Mesenchymal stem cell (in vitro differentiated cells and primary cell): Measurements from ENCODE around the gene ANKRD55.
A peak's percentile ranks its signal among the peaks of the same experiment; 100 is the strongest.

ENCODE experiments used
- DNase-seq: peaks from one replicate; pipeline ENCODE4 v3.0.0-alpha.2; 2013
- H2AFZ ChIP-seq: one replicate; pipeline ENCODE4 v1.6.1; 2013; ENCODE audit warnings: low read depth, mild to moderate bottlenecking, control low read depth, inconsistent platforms, low read length, moderate library complexity
- H2AK5ac ChIP-seq: 2 replicates; pipeline ENCODE4 v1.6.1; 2013; ENCODE audit warnings: low read length, moderate library complexity, mild to moderate bottlenecking, inconsistent platforms; ENCODE audit not compliant: severe bottlenecking
- H2BK120ac ChIP-seq: one replicate; pipeline ENCODE4 v1.6.1; 2013; ENCODE audit warnings: low read depth, mild to moderate bottlenecking, inconsistent platforms, low read length, moderate library complexity
- H2BK12ac ChIP-seq, 2 experiments: one replicate each; pipeline ENCODE4 v1.6.1; 2013; ENCODE audit warnings: inconsistent platforms in 2 of 2, low read length in 2 of 2, mild to moderate bottlenecking in 2 of 2, moderate library complexity in 2 of 2, control low read depth in 1 of 2
- H2BK15ac ChIP-seq: one replicate; pipeline ENCODE4 v1.6.1; 2013; ENCODE audit warnings: mild to moderate bottlenecking, low read depth, inconsistent platforms; ENCODE audit not compliant: poor library complexity, severe bottlenecking
- H2BK5ac ChIP-seq: 2 replicates; pipeline ENCODE4 v1.6.1; 2013; ENCODE audit warnings: low read depth, mild to moderate bottlenecking, low read length, control low read depth, inconsistent platforms; ENCODE audit not compliant: poor library complexity, severe bottlenecking
- H3K14ac ChIP-seq, 2 experiments: one replicate each; pipeline ENCODE4 v1.6.1; 2013; ENCODE audit warnings: inconsistent platforms in 2 of 2, low read length in 2 of 2, control low read depth in 1 of 2, mild to moderate bottlenecking in 1 of 2, moderate library complexity in 1 of 2
- H3K18ac ChIP-seq, 2 experiments: one replicate each; pipeline ENCODE4 v1.6.1; 2013; ENCODE audit warnings: inconsistent platforms in 2 of 2, low read length in 2 of 2, control low read depth in 1 of 2, low read depth in 1 of 2, mild to moderate bottlenecking in 1 of 2
- H3K23ac ChIP-seq, 2 experiments: one replicate each; pipeline ENCODE4 v1.6.1; 2013; ENCODE audit warnings: inconsistent platforms in 2 of 2, low read length in 2 of 2, mild to moderate bottlenecking in 2 of 2, moderate library complexity in 2 of 2, control low read depth in 1 of 2
- H3K27ac ChIP-seq: 2 replicates; pipeline ENCODE4 v1.5.1; 2013; ENCODE audit warnings: mild to moderate bottlenecking, moderate library complexity, low read length, control low read depth, inconsistent platforms; ENCODE audit not compliant: poor library complexity, severe bottlenecking
- H3K27me3 ChIP-seq, 2 experiments: 2 replicates each; pipeline versions ENCODE4 v1.6.1 to v1.7.0; 2013; ENCODE audit warnings: low read length in 2 of 2, mild to moderate bottlenecking in 2 of 2, moderate library complexity in 2 of 2, control low read depth in 1 of 2, inconsistent platforms in 1 of 2; ENCODE audit not compliant: control insufficient read depth in 1 of 2, insufficient read depth in 1 of 2
- H3K36me3 ChIP-seq, 2 experiments: 2 replicates each; pipeline versions ENCODE4 v1.6.1 to v1.7.0; 2013; ENCODE audit warnings: low read length in 2 of 2, control low read depth in 1 of 2, inconsistent platforms in 1 of 2, low read depth in 1 of 2, mild to moderate bottlenecking in 1 of 2; ENCODE audit not compliant: insufficient read depth in 2 of 2, control insufficient read depth in 1 of 2
- H3K4ac ChIP-seq, 2 experiments: one replicate each; pipeline ENCODE4 v1.6.1; 2013; ENCODE audit warnings: inconsistent platforms in 2 of 2, low read length in 2 of 2, mild to moderate bottlenecking in 2 of 2, moderate library complexity in 2 of 2, control low read depth in 1 of 2, low read depth in 1 of 2
- H3K4me1 ChIP-seq: 2 replicates; pipeline ENCODE4 v1.6.1; 2013; ENCODE audit warnings: low read depth, low read length, control low read depth; ENCODE audit not compliant: control insufficient read depth, insufficient read depth
- H3K4me2 ChIP-seq: 2 replicates; pipeline ENCODE4 v1.6.1; 2013; ENCODE audit warnings: low read length, mild to moderate bottlenecking, inconsistent platforms; ENCODE audit not compliant: poor library complexity, severe bottlenecking
- H3K4me3 ChIP-seq, 2 experiments: 2 replicates each; pipeline versions ENCODE4 v1.5.1 to v1.7.0; 2013; ENCODE audit warnings: low read length in 2 of 2, mild to moderate bottlenecking in 2 of 2, control low read depth in 1 of 2, low read depth in 1 of 2; ENCODE audit not compliant: insufficient read depth in 1 of 2
- H3K79me1 ChIP-seq: replicated peaks from 2 replicates; pipeline ENCODE4 v1.6.1; 2013; ENCODE audit warnings: mild to moderate bottlenecking, control low read depth, low read length, inconsistent platforms; ENCODE audit not compliant: poor library complexity, severe bottlenecking
- H3K9ac ChIP-seq: 2 replicates; pipeline ENCODE4 v1.7.0; 2013; ENCODE audit warnings: mild to moderate bottlenecking, low read length, moderate library complexity
- H3K9me3 ChIP-seq: 2 replicates; pipeline ENCODE4 v1.7.0; 2013; ENCODE audit warnings: mild to moderate bottlenecking, low read length; ENCODE audit not compliant: control insufficient read depth
- H4K8ac ChIP-seq: one replicate; pipeline ENCODE4 v1.6.1; 2013; ENCODE audit warnings: inconsistent platforms, mild to moderate bottlenecking, low read length, moderate library complexity
- H4K91ac ChIP-seq: one replicate; pipeline ENCODE4 v1.6.1; 2013; ENCODE audit warnings: mild to moderate bottlenecking, low read length, inconsistent platforms
- WGBS: methylation state at CpG from one replicate; pipeline ENCODE4 v1.1.7; 2013; ENCODE audit warnings: mixed read lengths; 5-methylcytosine and 5-hydroxymethylcytosine counted together

ANKRD55 gene

GRCh38 chr5:56169281-56169680 is 63.8 kb downstream of the ANKRD55 start:
- Histone ChIP-seq H2BK5ac (no peak overlapping the region), H3K27ac (no peak overlapping the region), H4K91ac (no peak overlapping the region), H2BK120ac (peak overlapping the region; percentile 90), H3K18ac (no peak overlapping the region), H2AK5ac (no peak overlapping the region), H3K9me3 (no peaks in the 10 kb centered on the region), H4K8ac (peak overlapping the region; percentile 90), H3K4ac (peak overlapping the region in 1 of 2 experiments; percentile 65), H3K4me3 (no peak overlapping the region), H3K23ac (no peak overlapping the region), H3K27me3 (no peaks in the 10 kb centered on the region), H3K14ac (peak overlapping the region in 1 of 2 experiments; percentile 77), H3K9ac (peak overlapping the region; percentile 27), H3K36me3 (no peaks in the 10 kb centered on the region), H3K79me1 (no peaks in the 10 kb centered on the region), H2BK15ac (no peak overlapping the region), H3K4me1 (no peaks in the 10 kb centered on the region), H3K4me2 (no peak overlapping the region), H2AFZ (no peak overlapping the region), H2BK12ac (no peak overlapping the region)
- DNase-seq, result peak; percentile 58
- 60% methylated on average over 2 of the region's 2 CpGs for WGBS

GRCh38 chr5:56168066-56168478 is 65.1 kb downstream of the ANKRD55 start:
- H3K36me3 ChIP-seq, result no peaks in the 10 kb centered on the region
- WGBS, result 85% methylated on average over 8 of the region's 8 CpGs
- H3K27me3 ChIP-seq, result no peaks in the 10 kb centered on the region

GRCh38 chr5:56167519-56167918 is 65.6 kb downstream of the ANKRD55 start:
- no peaks in the 10 kb centered on the region for H3K4me1 ChIP-seq
- H3K4me3 ChIP-seq, result no peak overlapping the region
- H2AK5ac ChIP-seq, result no peak overlapping the region
- no peak overlapping the region for H4K8ac ChIP-seq
- no CpG with 5 or more reads among the region's 2 CpGs for WGBS
- peak; percentile 66 for DNase-seq
- no peak overlapping the region for H2BK5ac ChIP-seq
- no peaks in the 10 kb centered on the region for H3K36me3 ChIP-seq
- H3K9me3 ChIP-seq, result no peaks in the 10 kb centered on the region
- no peak overlapping the region for H2BK12ac ChIP-seq
- no peak overlapping the region for H3K27ac ChIP-seq
- no peak overlapping the region for H3K9ac ChIP-seq
- no peaks in the 10 kb centered on the region for H3K79me1 ChIP-seq
- no peak overlapping the region for H3K4me2 ChIP-seq
- no peaks in the 10 kb centered on the region for H3K27me3 ChIP-seq
- no peak overlapping the region for H3K23ac ChIP-seq
- no peak overlapping the region for H4K91ac ChIP-seq
- H3K4ac ChIP-seq, result peak overlapping the region in 1 of 2 experiments; percentile 64
- H3K14ac ChIP-seq, result no peak overlapping the region
- H2AFZ ChIP-seq, result no peak overlapping the region
- no peak overlapping the region for H3K18ac ChIP-seq
- no peak overlapping the region for H2BK120ac ChIP-seq
- no peak overlapping the region for H2BK15ac ChIP-seq

More at GRCh38 chr5:56168066-56168478, 65.1 kb downstream of the ANKRD55 start:
- Histone ChIP-seq H3K4me1 (no peaks in the 10 kb centered on the region), H3K9ac (no peak overlapping the region), H3K4ac (no peak overlapping the region), H3K4me3 (no peak overlapping the region), H2AFZ (no peak overlapping the region), H3K18ac (peak overlapping the region in 1 of 2 experiments; percentile 82), H3K4me2 (no peak overlapping the region), H3K14ac (no peak overlapping the region), H4K8ac (no peak overlapping the region), H2BK120ac (no peak overlapping the region), H2AK5ac (no peak overlapping the region), H2BK5ac (no peak overlapping the region), H3K23ac (no peak overlapping the region), H2BK15ac (no peak overlapping the region), H3K9me3 (no peaks in the 10 kb centered on the region), H2BK12ac (peak overlapping the region in 1 of 2 experiments; percentile 59), H4K91ac (no peak overlapping the region), H3K27ac (no peak overlapping the region), H3K79me1 (no peaks in the 10 kb centered on the region)
- peak; percentile 83 for DNase-seq

DNA sequence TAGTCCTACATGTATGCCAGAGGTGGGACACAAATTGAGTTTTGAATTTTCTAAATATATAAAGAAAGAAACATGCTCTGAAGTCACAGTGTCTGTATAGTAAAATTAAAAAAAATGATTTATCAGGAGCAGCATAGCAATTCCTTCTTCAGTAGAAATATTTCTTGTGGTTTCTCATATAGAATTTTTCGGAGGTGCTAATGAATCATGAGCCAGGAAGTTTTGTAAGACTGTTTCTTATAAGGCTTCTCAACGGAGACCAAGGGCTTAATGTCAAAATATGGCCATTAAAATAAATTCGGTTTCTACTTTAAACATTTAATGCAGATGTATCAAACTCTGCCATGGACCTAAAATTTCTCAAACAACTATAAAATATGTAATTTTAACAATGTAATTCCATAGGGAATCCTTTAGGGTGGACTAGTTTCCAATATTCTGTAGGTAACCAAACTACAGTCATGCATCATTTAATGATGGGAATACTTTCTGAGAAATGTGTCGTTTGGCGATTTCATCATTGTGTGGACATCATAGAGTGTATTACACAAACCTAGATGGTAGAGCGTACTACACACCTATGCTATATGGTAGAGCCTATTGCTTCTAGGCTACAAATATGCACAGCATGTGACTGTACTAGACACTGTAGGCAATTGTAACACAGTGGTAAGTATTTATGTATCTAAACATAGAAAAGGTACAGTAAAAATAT is 66.3 kb downstream of the ANKRD55 start:
- Histone ChIP-seq H3K18ac (no peak overlapping the region), H3K27ac (no peak overlapping the region), H3K4me1 (peaks cover 1% of the 10 kb centered on the region), H3K9me3 (no peaks in the 10 kb centered on the region), H2AFZ (no peak overlapping the region), H2AK5ac (no peak overlapping the region), H3K27me3 (no peaks in the 10 kb centered on the region), H2BK15ac (no peak overlapping the region), H2BK5ac (no peak overlapping the region), H3K4me3 (no peak overlapping the region), H3K9ac (no peak overlapping the region), H3K79me1 (no peaks in the 10 kb centered on the region), H2BK120ac (no peak overlapping the region), H3K23ac (no peak overlapping the region), H3K4ac (peak overlapping the region in 1 of 2 experiments; percentile 64), H4K8ac (no peak overlapping the region), H3K4me2 (no peak overlapping the region), H4K91ac (no peak overlapping the region), H3K36me3 (no peaks in the 10 kb centered on the region), H2BK12ac (peak overlapping the region in 1 of 2 experiments; percentile 60), H3K14ac (no peak overlapping the region)
- WGBS, result 78% methylated on average over 4 of the region's 6 CpGs
- DNase-seq, result no peak
